GM23338 (cell line): ENCODE measurements around the gene ARHGAP28. TPM values are rescaled to one million over a fixed set of nuclear protein-coding genes. Genes with fewer than 3 reads are reported as not detected.

Experiments
- ATAC-seq: fragments of 200-7000 bp; cut with Tn5 transposase; 3 replicates; pipeline ENCODE4 v1.9.1; 2020
- DNase-seq: peaks from one replicate; pipeline ENCODE4 v3.0.0-alpha.2; 2015; ENCODE audit warnings: low spot score
- H2AFZ ChIP-seq: fragments of 200-600 bp; sonication (generic); 2 replicates; pipeline ENCODE4 v1.8.0; 2016; ENCODE audit warnings: antibody characterized with exemption, mild to moderate bottlenecking, moderate library complexity
- H3F3A ChIP-seq: fragments of 200-600 bp; sonication (generic); replicated peaks from 2 replicates; pipeline ENCODE4 v1.8.0; 2017; ENCODE audit warnings: antibody characterized with exemption, mixed run types, low read depth
- H3K27ac ChIP-seq: fragments of 200-600 bp; sonication (generic); 2 replicates; pipeline ENCODE4 v1.6.1; 2016; ENCODE audit warnings: low read depth
- H3K27me3 ChIP-seq: fragments of 200-600 bp; sonication (generic); 2 replicates; pipeline ENCODE4 v1.8.0; 2016; ENCODE audit warnings: mild to moderate bottlenecking, mixed run types, moderate library complexity; ENCODE audit not compliant: insufficient read depth
- H3K36me3 ChIP-seq: fragments of 200-600 bp; sonication (generic); 2 replicates; pipeline ENCODE4 v1.8.0; 2016; ENCODE audit warnings: mild to moderate bottlenecking; ENCODE audit not compliant: insufficient read depth
- H3K4me1 ChIP-seq: fragments of 200-600 bp; sonication (generic); 2 replicates; pipeline ENCODE4 v1.8.0; 2016; ENCODE audit warnings: mild to moderate bottlenecking, moderate library complexity; ENCODE audit not compliant: insufficient read depth
- H3K4me2 ChIP-seq: fragments of 200-600 bp; sonication (generic); 2 replicates; pipeline ENCODE4 v1.7.1; 2017; ENCODE audit warnings: mixed run types
- H3K4me3 ChIP-seq: fragments of 200-600 bp; sonication (generic); 2 replicates; pipeline ENCODE4 v1.6.1; 2016; ENCODE audit warnings: mixed run types
- H3K79me2 ChIP-seq: fragments of 200-600 bp; sonication (generic); replicated peaks from 2 replicates; pipeline ENCODE4 v1.8.0; 2017; ENCODE audit warnings: mild to moderate bottlenecking; ENCODE audit not compliant: insufficient read depth
- H3K9me2 ChIP-seq: fragments of 200-600 bp; sonication (generic); 2 replicates; pipeline ENCODE4 v1.8.0; 2017; ENCODE audit not compliant: insufficient read depth
- H4K20me1 ChIP-seq: fragments of 200-600 bp; sonication (generic); replicated peaks from 2 replicates; pipeline ENCODE4 v1.8.0; 2017; ENCODE audit warnings: mild to moderate bottlenecking; ENCODE audit not compliant: insufficient read depth
- H3K27ac Mint-ChIP-seq: 2 replicates; pipeline ENCODE4 v1.8.0; 2020; ENCODE audit warnings: inconsistent platforms, mild to moderate bottlenecking, moderate library complexity, mixed read lengths
- H3K27me3 Mint-ChIP-seq: 3 replicates; pipeline ENCODE4 v1.8.0; 2022; ENCODE audit warnings: low read depth, mild to moderate bottlenecking, moderate library complexity, mixed read lengths, inconsistent platforms; ENCODE audit not compliant: insufficient read depth, poor library complexity
- H3K36me3 Mint-ChIP-seq: 3 replicates; pipeline ENCODE4 v1.8.0; 2021; ENCODE audit warnings: low read depth, mild to moderate bottlenecking, inconsistent platforms, moderate library complexity, mixed read lengths
- H3K4me1 Mint-ChIP-seq: 3 replicates; pipeline ENCODE4 v1.8.0; 2020; ENCODE audit warnings: mild to moderate bottlenecking, inconsistent platforms, mixed read lengths
- H3K4me3 Mint-ChIP-seq: 3 replicates; pipeline ENCODE4 v1.8.0; 2021; ENCODE audit warnings: moderate library complexity, mild to moderate bottlenecking, inconsistent platforms, mixed read lengths
- H3K9me3 Mint-ChIP-seq: 3 replicates; pipeline ENCODE4 v1.8.0; 2020; ENCODE audit warnings: moderate library complexity, mild to moderate bottlenecking, inconsistent platforms, mixed read lengths
- CREB1 ChIP-seq: fragments of 250-450 bp; sonication (Bioruptor Pico); IDR thresholded peaks from 2 replicates; pipeline ENCODE4 v1.5.0; 2020; ENCODE audit warnings: low read depth, mild to moderate bottlenecking, moderate library complexity
- EZH2 ChIP-seq: fragments of 200-600 bp; sonication (generic); IDR thresholded peaks from one replicate; pipeline ENCODE4 v1.8.0; 2017; ENCODE audit warnings: antibody characterized with exemption, mild to moderate bottlenecking, low read depth; ENCODE audit not compliant: unreplicated experiment
- EZH2phosphoT487 ChIP-seq: fragments of 200-600 bp; sonication (generic); IDR thresholded peaks from one replicate; pipeline ENCODE4 v1.8.1; 2018; ENCODE audit warnings: antibody characterized with exemption; ENCODE audit not compliant: unreplicated experiment
- JUNB ChIP-seq: IDR thresholded peaks from one replicate; pipeline ENCODE4 v1.6.1; 2016; ENCODE audit warnings: antibody characterized with exemption; ENCODE audit not compliant: unreplicated experiment
- STAT1 ChIP-seq: IDR thresholded peaks from one replicate; pipeline ENCODE4 v1.6.1; 2016; ENCODE audit warnings: antibody characterized with exemption; ENCODE audit not compliant: unreplicated experiment
- ZNF331 ChIP-seq: fragments of 250-450 bp; sonication (Bioruptor Pico); IDR thresholded peaks from 2 replicates; pipeline ENCODE4 v1.5.0; 2020; ENCODE audit warnings: low read depth, mild to moderate bottlenecking, moderate library complexity
- polyA plus RNA-seq: library from polyadenylated mRNA; unstranded; fragments of >200 nt; fragmentation: Nextera tagmentation; extraction: Ambion mirVana; gene quantifications from 2 replicates; pipeline ENCODE4 v1.2.1, GENCODE V29; 2016
- total RNA-seq: library from RNA; depleted of rRNA; stranded (reverse); fragments of >200 nt; shearing (Covaris generic); gene quantifications from 2 replicates; pipeline ENCODE4 v1.2.3, GENCODE V29; 2014
- TF ChIP-seq, protein P1 (sequence below): IDR thresholded peaks from 2 replicates; pipeline ENCODE4 v1.6.1; 2016; ENCODE audit warnings: antibody characterized with exemption
- TF ChIP-seq, protein P2 (sequence below), 2 experiments: fragments of 200-600 bp in 1 of 2; sonication (generic) in 1 of 2; conservative IDR thresholded peaks; 2 replicates each; pipeline versions ENCODE4 v1.5.1 to v1.6.1; 2016 to 2017; ENCODE audit warnings: antibody characterized with exemption in 2 of 2, low read depth in 2 of 2, mild to moderate bottlenecking in 2 of 2, moderate library complexity in 1 of 2
- TF ChIP-seq, protein P3 (sequence below): IDR thresholded peaks from one replicate; pipeline ENCODE4 v1.6.1; 2018; ENCODE audit warnings: antibody characterized with exemption; ENCODE audit not compliant: unreplicated experiment
- TF ChIP-seq, protein P4 (sequence below): fragments of 250-450 bp; sonication (Bioruptor Pico); IDR thresholded peaks from 2 replicates; pipeline ENCODE4 v1.5.0; 2020; ENCODE audit warnings: mild to moderate bottlenecking, moderate library complexity

ARHGAP28 gene
- total and polyA plus RNA-seq, 2 experiments from 2014 or later: 2.8 to 9.6 TPM

DNA sequence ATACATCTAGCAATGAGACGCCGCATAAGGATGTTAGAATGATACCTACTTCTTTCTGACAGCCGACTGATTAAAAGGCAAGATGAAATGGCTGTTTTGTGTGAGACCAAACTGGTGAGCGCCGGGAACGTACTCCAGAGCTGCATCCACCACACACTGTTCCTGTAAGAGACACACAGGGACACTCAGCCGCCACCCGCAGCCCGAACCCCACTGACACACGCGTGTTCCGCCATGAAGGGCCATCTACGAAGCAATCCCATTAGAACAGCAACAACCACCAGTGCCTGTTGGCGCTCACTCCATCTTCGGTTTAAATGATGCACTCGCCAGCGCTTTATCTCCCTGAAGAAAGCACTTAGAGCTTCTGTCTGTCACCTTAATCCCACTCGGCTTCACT lies 225.8 kb downstream of the ARHGAP28 start:
- DNase-seq (no peak), ATAC-seq (no peak)
- Mint-ChIP-seq H3K4me1 (peaks cover 7% of the 10 kb centered on the region), H3K27me3 (no peaks in the 10 kb centered on the region), H3K4me3 (no peak overlapping the region), H3K27ac (no peak overlapping the region), H3K9me3 (peaks cover 2% of the 10 kb centered on the region; the same call in 2 of the 3 replicates), H3K36me3 (peaks cover 51% of the 10 kb centered on the region)
- H3K36me3 ChIP-seq: peaks cover 19% of the 10 kb centered on the region
- TF ChIP-seq EZH2phosphoT487 (no peak), ZNF331 (CRISPR knock-in tag) (no peak), STAT1 (no peak), CREB1 (no peak), JUNB (no peak)
- TF ChIP-seq, protein P1, sequence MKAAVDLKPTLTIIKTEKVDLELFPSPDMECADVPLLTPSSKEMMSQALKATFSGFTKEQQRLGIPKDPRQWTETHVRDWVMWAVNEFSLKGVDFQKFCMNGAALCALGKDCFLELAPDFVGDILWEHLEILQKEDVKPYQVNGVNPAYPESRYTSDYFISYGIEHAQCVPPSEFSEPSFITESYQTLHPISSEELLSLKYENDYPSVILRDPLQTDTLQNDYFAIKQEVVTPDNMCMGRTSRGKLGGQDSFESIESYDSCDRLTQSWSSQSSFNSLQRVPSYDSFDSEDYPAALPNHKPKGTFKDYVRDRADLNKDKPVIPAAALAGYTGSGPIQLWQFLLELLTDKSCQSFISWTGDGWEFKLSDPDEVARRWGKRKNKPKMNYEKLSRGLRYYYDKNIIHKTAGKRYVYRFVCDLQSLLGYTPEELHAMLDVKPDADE: no peak
- TF ChIP-seq, protein P2, sequence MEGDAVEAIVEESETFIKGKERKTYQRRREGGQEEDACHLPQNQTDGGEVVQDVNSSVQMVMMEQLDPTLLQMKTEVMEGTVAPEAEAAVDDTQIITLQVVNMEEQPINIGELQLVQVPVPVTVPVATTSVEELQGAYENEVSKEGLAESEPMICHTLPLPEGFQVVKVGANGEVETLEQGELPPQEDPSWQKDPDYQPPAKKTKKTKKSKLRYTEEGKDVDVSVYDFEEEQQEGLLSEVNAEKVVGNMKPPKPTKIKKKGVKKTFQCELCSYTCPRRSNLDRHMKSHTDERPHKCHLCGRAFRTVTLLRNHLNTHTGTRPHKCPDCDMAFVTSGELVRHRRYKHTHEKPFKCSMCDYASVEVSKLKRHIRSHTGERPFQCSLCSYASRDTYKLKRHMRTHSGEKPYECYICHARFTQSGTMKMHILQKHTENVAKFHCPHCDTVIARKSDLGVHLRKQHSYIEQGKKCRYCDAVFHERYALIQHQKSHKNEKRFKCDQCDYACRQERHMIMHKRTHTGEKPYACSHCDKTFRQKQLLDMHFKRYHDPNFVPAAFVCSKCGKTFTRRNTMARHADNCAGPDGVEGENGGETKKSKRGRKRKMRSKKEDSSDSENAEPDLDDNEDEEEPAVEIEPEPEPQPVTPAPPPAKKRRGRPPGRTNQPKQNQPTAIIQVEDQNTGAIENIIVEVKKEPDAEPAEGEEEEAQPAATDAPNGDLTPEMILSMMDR (conservative IDR thresholded peaks at IDR 0.05; ENCODE audit: low read depth in 2 of 2): no peak
- TF ChIP-seq, protein P3, sequence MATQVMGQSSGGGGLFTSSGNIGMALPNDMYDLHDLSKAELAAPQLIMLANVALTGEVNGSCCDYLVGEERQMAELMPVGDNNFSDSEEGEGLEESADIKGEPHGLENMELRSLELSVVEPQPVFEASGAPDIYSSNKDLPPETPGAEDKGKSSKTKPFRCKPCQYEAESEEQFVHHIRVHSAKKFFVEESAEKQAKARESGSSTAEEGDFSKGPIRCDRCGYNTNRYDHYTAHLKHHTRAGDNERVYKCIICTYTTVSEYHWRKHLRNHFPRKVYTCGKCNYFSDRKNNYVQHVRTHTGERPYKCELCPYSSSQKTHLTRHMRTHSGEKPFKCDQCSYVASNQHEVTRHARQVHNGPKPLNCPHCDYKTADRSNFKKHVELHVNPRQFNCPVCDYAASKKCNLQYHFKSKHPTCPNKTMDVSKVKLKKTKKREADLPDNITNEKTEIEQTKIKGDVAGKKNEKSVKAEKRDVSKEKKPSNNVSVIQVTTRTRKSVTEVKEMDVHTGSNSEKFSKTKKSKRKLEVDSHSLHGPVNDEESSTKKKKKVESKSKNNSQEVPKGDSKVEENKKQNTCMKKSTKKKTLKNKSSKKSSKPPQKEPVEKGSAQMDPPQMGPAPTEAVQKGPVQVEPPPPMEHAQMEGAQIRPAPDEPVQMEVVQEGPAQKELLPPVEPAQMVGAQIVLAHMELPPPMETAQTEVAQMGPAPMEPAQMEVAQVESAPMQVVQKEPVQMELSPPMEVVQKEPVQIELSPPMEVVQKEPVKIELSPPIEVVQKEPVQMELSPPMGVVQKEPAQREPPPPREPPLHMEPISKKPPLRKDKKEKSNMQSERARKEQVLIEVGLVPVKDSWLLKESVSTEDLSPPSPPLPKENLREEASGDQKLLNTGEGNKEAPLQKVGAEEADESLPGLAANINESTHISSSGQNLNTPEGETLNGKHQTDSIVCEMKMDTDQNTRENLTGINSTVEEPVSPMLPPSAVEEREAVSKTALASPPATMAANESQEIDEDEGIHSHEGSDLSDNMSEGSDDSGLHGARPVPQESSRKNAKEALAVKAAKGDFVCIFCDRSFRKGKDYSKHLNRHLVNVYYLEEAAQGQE: no peak
- no peaks in the 10 kb centered on the region for H3F3A ChIP-seq
- no peak overlapping the region for H2AFZ ChIP-seq
- H3K79me2 ChIP-seq: no peaks in the 10 kb centered on the region
- no peaks in the 10 kb centered on the region; the same call in 1 of the 2 replicates for H4K20me1 ChIP-seq
- H3K4me3 ChIP-seq: no peak overlapping the region
- H3K27me3 ChIP-seq: no peaks in the 10 kb centered on the region
- no peaks in the 10 kb centered on the region for H3K9me2 ChIP-seq
- no peaks in the 10 kb centered on the region for H3K4me1 ChIP-seq
- no peak overlapping the region for H3K27ac ChIP-seq
- no peak overlapping the region for H3K4me2 ChIP-seq

DNA sequence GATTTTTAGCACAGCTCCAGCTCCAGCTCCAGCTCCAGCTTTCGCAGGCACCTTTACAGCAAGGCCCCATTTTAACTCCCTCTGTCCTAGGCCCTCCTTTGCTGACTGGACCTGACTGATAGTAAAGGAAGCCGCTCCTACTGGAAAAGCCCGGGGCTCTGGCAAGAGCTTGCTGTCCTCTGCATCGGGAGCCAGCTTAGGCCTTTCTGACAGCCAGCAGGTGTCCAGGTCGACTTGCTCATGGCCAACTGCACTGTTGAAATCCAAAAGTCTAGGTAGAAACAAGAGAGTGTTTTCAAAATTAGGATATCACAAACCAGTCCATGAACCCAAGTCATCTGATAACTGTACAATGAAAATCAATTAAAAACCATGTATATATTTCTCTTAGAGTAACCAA lies 227.0 kb downstream of the ARHGAP28 start:
- Histone ChIP-seq H3K27ac (no peak overlapping the region), H3K4me2 (no peak overlapping the region), H3K9me2 (no peaks in the 10 kb centered on the region), H3K36me3 (peaks cover 27% of the 10 kb centered on the region), H3F3A (no peaks in the 10 kb centered on the region), H3K4me1 (no peaks in the 10 kb centered on the region), H3K27me3 (no peaks in the 10 kb centered on the region), H3K79me2 (no peaks in the 10 kb centered on the region), H4K20me1 (no peaks in the 10 kb centered on the region), H2AFZ (no peak overlapping the region), H3K4me3 (no peak overlapping the region)
- Mint-ChIP-seq H3K9me3 (peaks cover 2% of the 10 kb centered on the region; the same call in 2 of the 3 replicates), H3K27ac (no peak overlapping the region; the same call in 1 of the 2 replicates), H3K36me3 (peaks cover 61% of the 10 kb centered on the region), H3K27me3 (no peaks in the 10 kb centered on the region), H3K4me1 (peaks cover 5% of the 10 kb centered on the region), H3K4me3 (no peak overlapping the region)
- ATAC-seq (no peak), DNase-seq (no peak)
- no peak for TF ChIP-seq EZH2
- TF ChIP-seq, protein P4, sequence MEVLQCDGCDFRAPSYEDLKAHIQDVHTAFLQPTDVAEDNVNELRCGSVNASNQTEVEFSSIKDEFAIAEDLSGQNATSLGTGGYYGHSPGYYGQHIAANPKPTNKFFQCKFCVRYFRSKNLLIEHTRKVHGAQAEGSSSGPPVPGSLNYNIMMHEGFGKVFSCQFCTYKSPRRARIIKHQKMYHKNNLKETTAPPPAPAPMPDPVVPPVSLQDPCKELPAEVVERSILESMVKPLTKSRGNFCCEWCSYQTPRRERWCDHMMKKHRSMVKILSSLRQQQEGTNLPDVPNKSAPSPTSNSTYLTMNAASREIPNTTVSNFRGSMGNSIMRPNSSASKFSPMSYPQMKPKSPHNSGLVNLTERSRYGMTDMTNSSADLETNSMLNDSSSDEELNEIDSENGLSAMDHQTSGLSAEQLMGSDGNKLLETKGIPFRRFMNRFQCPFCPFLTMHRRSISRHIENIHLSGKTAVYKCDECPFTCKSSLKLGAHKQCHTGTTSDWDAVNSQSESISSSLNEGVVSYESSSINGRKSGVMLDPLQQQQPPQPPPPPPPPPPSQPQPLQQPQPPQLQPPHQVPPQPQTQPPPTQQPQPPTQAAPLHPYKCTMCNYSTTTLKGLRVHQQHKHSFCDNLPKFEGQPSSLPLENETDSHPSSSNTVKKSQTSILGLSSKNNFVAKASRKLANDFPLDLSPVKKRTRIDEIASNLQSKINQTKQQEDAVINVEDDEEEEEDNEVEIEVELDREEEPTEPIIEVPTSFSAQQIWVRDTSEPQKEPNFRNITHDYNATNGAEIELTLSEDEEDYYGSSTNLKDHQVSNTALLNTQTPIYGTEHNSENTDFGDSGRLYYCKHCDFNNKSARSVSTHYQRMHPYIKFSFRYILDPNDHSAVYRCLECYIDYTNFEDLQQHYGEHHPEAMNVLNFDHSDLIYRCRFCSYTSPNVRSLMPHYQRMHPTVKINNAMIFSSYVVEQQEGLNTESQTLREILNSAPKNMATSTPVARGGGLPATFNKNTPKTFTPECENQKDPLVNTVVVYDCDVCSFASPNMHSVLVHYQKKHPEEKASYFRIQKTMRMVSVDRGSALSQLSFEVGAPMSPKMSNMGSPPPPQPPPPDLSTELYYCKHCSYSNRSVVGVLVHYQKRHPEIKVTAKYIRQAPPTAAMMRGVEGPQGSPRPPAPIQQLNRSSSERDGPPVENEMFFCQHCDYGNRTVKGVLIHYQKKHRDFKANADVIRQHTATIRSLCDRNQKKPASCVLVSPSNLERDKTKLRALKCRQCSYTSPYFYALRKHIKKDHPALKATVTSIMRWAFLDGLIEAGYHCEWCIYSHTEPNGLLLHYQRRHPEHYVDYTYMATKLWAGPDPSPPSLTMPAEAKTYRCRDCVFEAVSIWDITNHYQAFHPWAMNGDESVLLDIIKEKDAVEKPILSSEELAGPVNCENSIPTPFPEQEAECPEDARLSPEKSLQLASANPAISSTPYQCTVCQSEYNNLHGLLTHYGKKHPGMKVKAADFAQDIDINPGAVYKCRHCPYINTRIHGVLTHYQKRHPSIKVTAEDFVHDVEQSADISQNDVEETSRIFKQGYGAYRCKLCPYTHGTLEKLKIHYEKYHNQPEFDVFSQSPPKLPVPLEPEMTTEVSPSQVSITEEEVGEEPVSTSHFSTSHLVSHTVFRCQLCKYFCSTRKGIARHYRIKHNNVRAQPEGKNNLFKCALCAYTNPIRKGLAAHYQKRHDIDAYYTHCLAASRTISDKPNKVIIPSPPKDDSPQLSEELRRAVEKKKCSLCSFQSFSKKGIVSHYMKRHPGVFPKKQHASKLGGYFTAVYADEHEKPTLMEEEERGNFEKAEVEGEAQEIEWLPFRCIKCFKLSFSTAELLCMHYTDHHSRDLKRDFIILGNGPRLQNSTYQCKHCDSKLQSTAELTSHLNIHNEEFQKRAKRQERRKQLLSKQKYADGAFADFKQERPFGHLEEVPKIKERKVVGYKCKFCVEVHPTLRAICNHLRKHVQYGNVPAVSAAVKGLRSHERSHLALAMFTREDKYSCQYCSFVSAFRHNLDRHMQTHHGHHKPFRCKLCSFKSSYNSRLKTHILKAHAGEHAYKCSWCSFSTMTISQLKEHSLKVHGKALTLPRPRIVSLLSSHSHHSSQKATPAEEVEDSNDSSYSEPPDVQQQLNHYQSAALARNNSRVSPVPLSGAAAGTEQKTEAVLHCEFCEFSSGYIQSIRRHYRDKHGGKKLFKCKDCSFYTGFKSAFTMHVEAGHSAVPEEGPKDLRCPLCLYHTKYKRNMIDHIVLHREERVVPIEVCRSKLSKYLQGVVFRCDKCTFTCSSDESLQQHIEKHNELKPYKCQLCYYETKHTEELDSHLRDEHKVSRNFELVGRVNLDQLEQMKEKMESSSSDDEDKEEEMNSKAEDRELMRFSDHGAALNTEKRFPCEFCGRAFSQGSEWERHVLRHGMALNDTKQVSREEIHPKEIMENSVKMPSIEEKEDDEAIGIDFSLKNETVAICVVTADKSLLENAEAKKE (CRISPR knock-in tag): no peak
